GM12872 (cell line): Measurements from ENCODE around the gene CDKN1C.

Source experiments
- CTCF ChIP-seq: IDR thresholded peaks from 3 replicates; pipeline ENCODE4 v1.5.1; 2011; ENCODE audit warnings: low read depth, mild to moderate bottlenecking, low read length, moderate library complexity; ENCODE audit not compliant: insufficient read depth

Gene CDKN1C

GRCh38 chr11:2930704-2931419 is 45.3 kb upstream of the CDKN1C start:
- TF ChIP-seq CTCF, result peak; percentile 81

- TF ChIP-seq CTCF, result peak; percentile 53; the same call in 2 of the 3 replicates
Observed at GRCh38 chr11:2929950-2930703, 44.6 kb upstream of the CDKN1C start.

GRCh38 chr11:2929531-2929949 is 44.0 kb upstream of the CDKN1C start:
- no peak for TF ChIP-seq CTCF

GRCh38 chr11:2928605-2929530 is 43.3 kb upstream of the CDKN1C start, which contains the start of gene PHLDA2:
PHLDA2 (minus strand) TSS chr11:2929420; CDS start chr11:2929364, 56 bp downstream.
- no peak for TF ChIP-seq CTCF

- no peak for TF ChIP-seq CTCF
Observed at GRCh38 chr11:2927851-2928604, 42.5 kb upstream of the CDKN1C start.

- no peak for TF ChIP-seq CTCF
Observed at GRCh38 chr11:2927121-2927800, 41.7 kb upstream of the CDKN1C start.
